SKM-1 (cell line): Measurements from ENCODE around the gene TPP2.

ENCODE experiments used
- DNase-seq: peaks from one replicate; lab custom pipeline; 2025; ENCODE audit not compliant: unreplicated experiment; lab: John Stamatoyannopoulos, UW

Gene TPP2

GRCh38 chr13:102651892-102652291 is 55.1 kb downstream of the TPP2 start:
- no peak for DNase-seq

DNA sequence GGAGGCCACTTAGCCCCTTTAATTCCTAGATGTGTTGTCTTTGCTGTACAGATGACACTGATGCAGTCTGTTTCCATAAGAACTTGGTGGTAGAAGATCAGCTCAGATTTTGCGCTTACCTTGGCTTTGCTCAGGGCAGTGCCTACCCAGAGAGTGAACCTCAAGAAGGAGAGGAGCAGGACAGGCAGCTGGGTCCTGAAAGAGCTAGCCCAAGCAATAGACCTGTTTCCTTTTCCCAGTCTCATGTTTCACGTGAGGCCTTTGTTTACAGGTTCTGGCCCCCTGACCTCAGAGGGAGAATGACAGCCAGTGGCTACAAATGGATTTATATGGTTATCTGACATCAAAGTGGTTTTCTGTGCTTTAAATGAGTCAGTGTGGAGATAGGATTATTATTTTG is 58.0 kb downstream of the TPP2 start:
- DNase-seq = no peak

GRCh38 chr13:102657630-102658029 is 60.8 kb downstream of the TPP2 start:
- no peak for DNase-seq

DNA sequence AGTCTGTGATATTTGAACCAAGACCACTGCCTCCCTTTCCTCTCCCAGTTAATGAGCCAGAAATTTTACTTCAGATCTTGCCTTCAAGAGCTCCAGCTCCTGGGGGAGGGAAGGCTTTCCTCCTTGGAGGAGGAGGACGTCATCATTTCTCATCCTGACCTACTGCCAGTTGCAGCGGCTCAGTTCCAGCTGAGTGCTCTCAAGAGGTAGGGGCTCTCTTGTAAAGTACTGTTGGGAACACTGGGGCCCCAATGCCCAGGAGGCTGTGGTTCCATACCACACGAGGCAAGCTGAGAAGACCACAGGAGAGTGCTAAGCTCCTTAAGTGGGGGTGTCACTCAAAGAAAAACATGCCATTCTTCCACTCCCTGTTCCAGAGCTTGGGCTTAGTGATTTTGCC is 61.9 kb downstream of the TPP2 start:
- DNase-seq = no peak

DNA sequence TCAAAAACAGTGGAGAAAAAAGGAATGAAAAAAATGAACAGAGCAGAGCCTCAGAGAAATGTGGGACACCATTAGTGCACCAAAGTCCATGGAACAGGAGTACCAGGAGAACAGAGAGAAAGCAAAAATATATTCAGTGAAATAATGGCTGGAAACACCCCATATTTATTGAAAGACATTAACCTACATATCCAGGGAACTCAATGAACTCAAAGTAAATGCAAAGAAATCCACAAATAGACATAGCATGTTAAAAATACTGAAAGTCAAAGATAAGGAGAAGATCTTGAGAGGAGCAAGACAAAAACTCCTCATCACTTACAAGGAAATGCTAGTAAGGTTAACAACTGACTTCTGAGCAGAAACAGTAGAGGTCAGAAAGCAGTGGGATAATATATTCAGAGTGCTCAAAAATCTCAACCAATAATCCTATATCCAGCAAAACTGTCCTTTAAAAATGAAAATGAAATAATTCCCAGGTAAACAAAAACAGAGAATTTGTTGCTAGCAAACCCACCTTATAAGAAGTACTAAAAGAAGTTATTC is 62.5 kb downstream of the TPP2 start:
- DNase-seq = no peak

DNA sequence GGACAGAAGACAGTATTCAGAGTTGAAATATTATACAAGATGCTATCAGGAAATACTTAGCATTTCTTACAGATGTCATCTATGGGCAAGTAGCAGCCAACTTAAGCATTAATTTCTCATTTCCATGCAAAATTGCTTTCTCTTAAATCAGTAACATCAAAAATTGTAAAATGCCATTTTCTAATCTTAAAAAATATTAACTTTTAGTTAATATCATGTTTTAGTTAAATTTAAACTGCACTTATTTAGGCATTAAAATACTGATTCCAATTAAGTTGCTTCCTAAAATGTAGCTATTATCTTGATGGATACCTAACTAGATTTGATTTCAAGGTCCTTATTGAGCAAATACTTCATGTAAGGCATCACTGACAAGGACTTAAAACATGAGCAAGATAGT is 70.2 kb downstream of the TPP2 start:
- DNase-seq = no peak

- DNase-seq = no peak
Measured at GRCh38 chr13:102667911-102668310, 71.1 kb downstream of the TPP2 start.

DNA sequence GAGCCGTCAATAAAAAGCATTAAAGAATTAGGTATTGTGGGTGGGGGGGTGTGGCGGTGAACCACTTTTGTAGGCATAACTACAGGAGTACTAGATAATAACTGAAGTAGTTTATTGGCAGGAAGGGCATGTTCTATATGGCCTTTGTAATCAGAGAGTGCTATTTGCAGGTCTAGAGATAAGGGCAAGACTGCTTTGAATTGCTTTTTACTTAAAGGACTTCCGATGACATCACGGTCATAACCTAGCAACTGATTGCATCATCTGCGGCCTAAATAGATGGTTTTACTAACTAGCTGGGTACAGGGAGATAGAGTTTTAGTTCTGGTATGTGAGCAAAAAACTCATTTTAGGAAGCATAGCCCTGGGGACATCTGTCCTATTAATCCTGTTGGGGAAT is 73.3 kb downstream of the TPP2 start:
- no peak for DNase-seq

DNA sequence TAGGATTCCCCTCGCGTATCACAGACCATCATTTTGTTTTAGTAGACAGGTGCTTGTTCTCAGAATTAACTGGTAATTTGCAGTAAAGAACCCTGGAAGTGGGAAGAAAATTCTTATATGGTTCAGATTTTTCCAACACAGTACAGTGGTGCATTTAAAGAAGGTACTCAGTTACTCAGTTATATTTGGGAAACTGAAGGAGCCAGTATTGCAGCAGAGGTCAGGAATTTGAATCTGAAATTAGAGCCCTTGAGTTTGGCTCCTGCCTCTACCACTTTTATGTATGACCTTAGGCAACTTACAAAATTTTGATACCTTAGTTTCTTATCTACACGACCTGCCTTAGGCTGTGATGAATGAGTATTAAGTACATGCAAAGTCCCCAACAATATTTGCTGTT is 78.3 kb downstream of the TPP2 start:
- no peak for DNase-seq

DNA sequence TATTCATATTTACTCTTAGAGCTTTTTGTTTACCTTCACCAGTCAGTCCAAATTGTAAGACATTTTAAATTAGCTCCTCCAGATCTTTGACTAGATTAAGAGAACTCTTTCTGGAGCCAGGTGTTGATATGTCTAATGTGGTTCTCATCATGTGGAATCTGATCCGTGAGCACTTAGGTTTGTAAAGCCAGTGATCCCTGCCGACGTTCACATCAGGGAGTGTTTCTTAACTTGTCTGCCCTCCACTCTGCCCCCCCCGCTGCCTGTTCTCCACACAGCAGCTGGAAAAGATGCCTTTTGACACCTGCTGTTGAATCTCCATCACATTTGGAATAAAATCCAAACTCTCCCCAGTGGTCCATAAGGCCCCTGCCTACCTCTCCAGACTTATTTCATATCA is 80.3 kb downstream of the TPP2 start:
- DNase-seq = no peak

DNA sequence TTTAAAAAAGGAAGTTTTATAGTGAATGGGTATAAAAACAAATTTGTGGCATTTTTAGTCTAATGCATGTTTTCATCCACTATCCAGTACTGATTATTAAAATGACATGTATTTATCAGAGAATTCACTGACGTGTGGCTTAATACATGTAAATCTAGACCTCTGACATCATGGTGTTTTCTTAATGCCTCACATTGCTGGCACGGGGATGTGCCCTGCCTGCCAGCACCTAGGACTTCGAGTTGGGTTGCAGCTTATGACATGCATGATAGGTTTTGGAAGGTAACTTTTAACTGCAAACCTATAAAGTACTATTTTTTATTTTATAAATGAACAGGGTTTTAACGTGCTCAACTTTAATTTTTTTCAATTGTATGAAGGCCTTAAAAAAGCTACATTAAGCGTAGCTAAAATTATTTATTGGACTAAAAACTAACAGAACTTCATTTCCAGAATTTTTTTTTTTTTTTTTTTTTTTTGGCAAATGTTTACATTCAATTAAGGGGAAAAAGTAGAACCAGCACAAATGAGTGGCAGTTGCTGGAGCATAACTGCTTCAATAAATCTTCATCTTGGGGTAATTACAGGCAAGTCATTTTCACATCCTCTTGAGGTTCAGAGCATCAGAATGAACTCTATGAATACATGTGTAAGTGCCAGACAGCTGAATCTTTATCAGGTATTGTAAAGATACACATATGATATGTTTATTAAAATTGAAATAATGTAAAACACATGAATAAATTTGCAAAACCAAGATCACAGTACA is 81.7 kb downstream of the TPP2 start:
- DNase-seq = no peak

DNA sequence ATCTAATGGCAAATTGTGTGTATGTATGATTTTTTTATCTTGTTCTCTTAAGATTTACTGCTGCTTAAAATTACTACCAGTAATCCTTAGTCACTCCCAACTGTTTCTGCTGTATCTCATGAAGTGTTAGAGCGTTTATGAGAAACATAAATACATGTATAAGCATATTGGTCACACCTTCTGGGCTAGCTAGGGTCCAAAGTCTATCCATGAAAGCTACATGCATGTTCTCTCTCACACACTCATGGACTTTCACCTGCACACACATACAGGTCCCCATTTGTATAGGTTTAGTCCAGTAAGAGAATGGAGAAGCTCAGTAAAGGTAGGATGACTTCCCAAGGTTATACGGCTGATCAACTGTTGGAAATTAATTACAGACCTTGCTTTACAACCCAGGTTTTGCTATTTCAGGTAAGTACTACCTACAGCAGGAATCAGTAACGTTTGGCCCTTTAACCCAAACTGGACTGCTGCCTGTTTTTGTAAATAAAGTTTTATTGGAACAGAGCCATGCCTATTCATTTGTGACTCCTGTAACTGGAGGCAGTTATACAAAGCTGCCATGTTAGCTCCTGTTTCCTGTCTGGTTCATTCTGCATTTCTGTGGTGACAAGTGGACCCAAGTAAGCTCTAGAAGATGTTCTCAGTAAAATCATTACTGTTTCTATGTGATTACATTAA is 82.8 kb downstream of the TPP2 start:
- no peak for DNase-seq

GRCh38 chr13:102680133-102680717 is 83.4 kb downstream of the TPP2 start:
- DNase-seq = no peak

DNA sequence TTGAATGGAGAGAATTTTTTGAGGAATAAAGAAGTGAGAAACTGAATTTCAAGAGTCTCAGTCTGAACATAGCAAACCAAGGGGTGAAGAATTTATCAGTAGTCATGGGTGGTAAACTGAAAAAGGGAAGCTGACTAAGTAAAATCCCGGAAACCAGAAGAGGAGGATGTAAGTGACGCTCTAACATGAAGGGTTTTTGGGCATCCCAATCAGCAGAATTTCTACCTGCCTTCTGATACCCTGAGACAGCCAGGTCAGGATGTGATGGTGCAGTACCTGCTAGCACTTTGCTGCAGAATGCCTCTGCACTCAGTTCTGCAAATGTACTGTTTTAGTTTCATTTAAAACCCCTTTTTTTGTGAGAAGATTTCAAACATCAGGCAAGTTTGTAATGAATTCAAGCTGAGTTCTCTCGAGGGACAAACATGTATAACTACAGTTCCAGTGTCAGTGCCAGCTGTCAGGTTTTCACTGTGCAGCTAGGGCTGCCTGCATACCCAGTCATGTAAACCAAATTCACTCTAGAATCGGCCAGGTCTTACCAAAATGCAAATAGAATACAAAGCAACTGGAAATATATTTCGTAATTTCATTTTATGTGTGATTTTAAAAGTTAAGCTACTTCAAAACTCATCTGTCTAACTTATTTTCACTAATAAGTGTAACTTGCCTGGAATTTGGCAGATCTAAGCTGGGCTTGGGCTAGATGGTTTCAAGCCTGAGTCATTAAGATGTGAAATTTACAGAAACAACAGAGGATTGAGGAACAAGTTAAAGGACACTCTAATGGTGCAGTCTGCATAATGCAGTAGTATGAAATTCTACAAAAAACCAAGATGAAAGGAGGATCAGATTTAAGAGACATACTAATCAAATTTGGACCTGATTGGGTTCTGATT is 84.3 kb downstream of the TPP2 start:
- DNase-seq = peak; percentile 86

DNA sequence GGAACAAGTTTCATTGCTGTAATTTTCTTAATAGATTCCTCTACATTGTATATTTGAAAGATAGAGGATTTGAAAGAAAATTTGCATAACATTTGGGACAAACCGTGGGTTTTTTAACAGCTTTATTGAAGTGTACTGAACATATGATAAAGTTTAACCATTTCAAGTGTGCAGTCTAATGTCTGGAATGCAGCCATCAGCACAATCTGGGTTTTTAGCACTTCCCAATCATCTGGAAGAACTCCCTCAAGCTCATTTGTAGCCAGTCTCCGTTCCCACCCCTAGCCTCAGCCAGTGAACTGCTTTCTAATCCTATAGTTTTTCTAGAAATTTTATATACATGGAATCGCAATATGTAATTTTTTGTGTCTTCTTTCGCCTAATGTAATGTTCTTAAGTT is 85.4 kb downstream of the TPP2 start:
- no peak for DNase-seq

DNA sequence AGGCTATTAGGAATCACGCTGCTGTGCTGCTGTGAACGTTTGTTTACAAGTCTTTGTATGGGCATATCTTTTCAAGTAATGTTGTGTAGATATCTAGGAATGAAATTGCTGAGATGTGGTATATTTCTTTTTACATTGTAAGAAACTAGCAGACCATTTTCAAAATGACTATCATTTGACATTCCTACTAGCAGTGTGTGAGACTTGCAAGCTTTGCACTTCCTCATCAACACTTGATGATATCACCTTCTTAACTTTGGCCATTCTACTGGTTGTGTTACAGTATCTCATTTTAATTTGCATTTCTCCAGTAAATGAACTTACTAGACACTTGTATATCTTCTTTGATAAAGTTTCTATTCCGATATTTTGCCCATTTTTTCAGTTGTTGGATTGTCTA is 85.9 kb downstream of the TPP2 start:
- no peak for DNase-seq

DNA sequence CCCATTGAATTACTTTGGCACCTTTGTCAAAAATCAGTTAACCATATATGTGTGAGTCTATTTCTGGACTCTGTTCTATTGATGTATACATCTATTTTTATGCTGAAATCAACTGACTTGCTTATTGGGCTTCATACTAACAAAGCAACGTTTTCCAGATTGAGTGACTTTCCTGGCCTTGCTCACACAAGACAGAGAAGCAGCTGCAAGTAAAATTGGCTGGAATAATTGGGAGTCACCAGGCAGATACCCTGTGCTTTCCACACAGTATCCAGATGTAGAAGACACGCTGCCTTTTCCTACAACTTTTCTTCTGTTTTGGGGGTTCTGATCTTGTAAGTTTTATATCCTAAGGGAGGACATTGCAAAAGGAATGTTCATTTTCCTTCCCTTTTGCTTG is 86.9 kb downstream of the TPP2 start:
- no peak for DNase-seq

DNA sequence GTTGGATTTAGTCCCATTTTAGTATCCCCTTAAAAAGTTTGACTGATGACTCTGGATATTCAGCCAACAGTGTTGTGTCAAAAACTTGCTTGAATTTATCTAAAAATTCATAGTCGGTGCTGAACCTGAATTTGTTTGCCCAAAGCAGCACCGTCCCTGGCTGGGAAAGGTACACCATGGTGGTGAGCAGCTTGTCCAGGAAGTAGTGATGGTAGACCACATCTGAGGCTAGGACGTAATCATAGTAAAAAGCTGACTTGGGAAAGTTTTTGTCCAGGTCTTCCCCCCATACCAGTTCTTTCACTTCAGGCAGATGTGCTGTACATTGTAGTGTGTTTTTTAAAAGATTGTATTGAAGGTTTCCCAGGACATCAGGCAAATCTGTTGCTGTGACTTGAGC is 89.2 kb downstream of the TPP2 start:
- no peak for DNase-seq

GRCh38 chr13:102687520-102687919 is 90.7 kb downstream of the TPP2 start:
- no peak for DNase-seq

DNA sequence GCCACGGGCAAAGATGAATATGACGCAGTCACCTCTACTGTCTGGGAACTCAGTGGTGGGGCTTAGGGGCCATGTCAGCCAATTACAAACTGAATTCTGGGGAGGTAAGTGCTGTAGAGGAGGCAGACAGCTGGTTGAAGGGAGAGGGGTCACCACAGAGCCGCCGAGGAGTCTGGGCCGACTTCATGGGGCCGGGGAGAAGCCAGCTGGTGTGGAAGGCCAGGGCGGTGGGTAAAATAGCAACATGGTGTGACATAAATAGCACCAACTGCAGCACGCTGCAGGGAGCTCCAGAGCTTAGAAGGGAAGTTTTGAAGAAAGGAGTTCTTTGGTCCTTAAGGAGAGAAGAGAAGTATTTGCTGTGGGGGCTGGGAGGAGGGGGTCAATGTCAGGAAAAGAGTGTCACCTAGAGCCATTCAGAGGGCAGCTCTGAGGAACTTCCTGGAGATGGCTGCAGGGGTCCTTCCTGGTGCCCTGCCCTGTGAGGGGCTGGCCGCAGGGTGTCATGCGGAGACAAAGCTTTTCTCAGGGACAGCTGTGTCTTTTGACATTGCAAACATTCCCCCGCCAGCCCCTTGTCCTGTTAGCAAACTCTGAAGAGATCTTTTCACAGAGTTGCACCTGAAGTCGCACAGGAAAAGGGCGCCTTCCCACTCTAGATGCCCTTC is 91.7 kb downstream of the TPP2 start:
- no peak for DNase-seq

GRCh38 chr13:102690883-102691282 is 94.1 kb downstream of the TPP2 start:
- no peak for DNase-seq
